ENCODE results near the gene THUMPD3.

THUMPD3 gene

GRCh38 chr3:9398700-9399336 lies 36.0 kb downstream of the THUMPD3 start:
- Histone ChIP-seq H4K12ac (ENCODE audit: low read depth, low read length) (no peak overlapping the region), H2AFZ (ENCODE audit: insufficient read depth, low read length, poor library complexity) (no peak overlapping the region), H2BK5ac (ENCODE audit: low read depth, low read length, poor library complexity) (peak overlapping the region; percentile 96), H3K27me3 (ENCODE audit: insufficient read depth, low read length) (no peaks in the 10 kb centered on the region), H4K8ac (ENCODE audit: low read depth, low read length) (peak overlapping the region; percentile 58), H3K4me2 (ENCODE audit: low read length) (peak overlapping the region; percentile 58), H3K27ac (ENCODE audit: low read depth, low read length) (peak overlapping the region; percentile 100), H4K91ac (ENCODE audit: low read depth, low read length) (peak overlapping the region; percentile 100), H3K79me1 (ENCODE audit: low read length) (peaks cover 24% of the 10 kb centered on the region), H3K4me3 (ENCODE audit: low read depth, low read length) (peak overlapping the region; percentile 95), H3K14ac (ENCODE audit: low read length) (peak overlapping the region; percentile 100), H3K9me3 (ENCODE audit: insufficient read depth, low read depth, low read length) (no peaks in the 10 kb centered on the region), H3K23ac (ENCODE audit: low read length) (peak overlapping the region; percentile 71), H3K9ac (ENCODE audit: low read length) (peak overlapping the region; percentile 99), H2BK12ac (ENCODE audit: low read length) (no peak overlapping the region), H3K4me1 (ENCODE audit: control insufficient read depth in 1 of 2, insufficient read depth in 2 of 2, low read length in 2 of 2) (peaks cover 0 to 3% of the 10 kb centered on the region in 2 experiments), H2AK5ac (ENCODE audit: low read length) (peak overlapping the region; percentile 100), H3K18ac (ENCODE audit: low read length) (no peak overlapping the region), H3K36me3 (ENCODE audit: control insufficient read depth in 1 of 2, insufficient read depth in 2 of 2, low read length in 2 of 2) (peaks cover 2% of the 10 kb centered on the region in 2 experiments), H3K79me2 (ENCODE audit: control insufficient read depth, insufficient read depth, low read length, poor library complexity) (peaks cover 30% of the 10 kb centered on the region), H3K4ac (ENCODE audit: low read depth, low read length) (peak overlapping the region; percentile 100), H2BK120ac (ENCODE audit: insufficient read depth, low read length, poor library complexity) (peak overlapping the region; percentile 99)
- DNase-seq, result peak; percentile 45 to 61
- WGBS (ENCODE audit: extremely low coverage, insufficient coverage, insufficient read length), result no CpG with 5 or more reads among the region's 7 CpGs

GRCh38 chr3:9399337-9399703 lies 36.5 kb downstream of the THUMPD3 start:
- no peak overlapping the region for H3K14ac ChIP-seq (ENCODE audit: low read length)

GRCh38 chr3:9399746-9400145 lies 36.9 kb downstream of the THUMPD3 start:
- DNase-seq, result peak; percentile 77 to 83
- no peak overlapping the region for H3K4ac ChIP-seq (ENCODE audit: low read depth, low read length)
- peak overlapping the region; percentile 58 for H3K4me2 ChIP-seq (ENCODE audit: low read length)
- no peak overlapping the region for H2AK5ac ChIP-seq (ENCODE audit: low read length)
- no peak overlapping the region for H3K23ac ChIP-seq (ENCODE audit: low read length)
- H3K27me3 ChIP-seq (ENCODE audit: insufficient read depth, low read length), result no peaks in the 10 kb centered on the region
- no peak overlapping the region for H4K91ac ChIP-seq (ENCODE audit: low read depth, low read length)
- H4K12ac ChIP-seq (ENCODE audit: low read depth, low read length), result no peak overlapping the region
- peaks cover 24% of the 10 kb centered on the region for H3K79me1 ChIP-seq (ENCODE audit: low read length)
- WGBS (ENCODE audit: extremely low coverage, insufficient coverage, insufficient read length), result no CpG with 5 or more reads among the region's 3 CpGs
- peaks cover 0 to 2% of the 10 kb centered on the region in 2 experiments for H3K36me3 ChIP-seq (ENCODE audit: control insufficient read depth in 1 of 2, insufficient read depth in 2 of 2, low read length in 2 of 2)
- no peak overlapping the region for H3K18ac ChIP-seq (ENCODE audit: low read length)
- peaks cover 31% of the 10 kb centered on the region for H3K79me2 ChIP-seq (ENCODE audit: control insufficient read depth, insufficient read depth, low read length, poor library complexity)
- no peaks in the 10 kb centered on the region for H3K9me3 ChIP-seq (ENCODE audit: insufficient read depth, low read depth, low read length)
- H3K27ac ChIP-seq (ENCODE audit: low read depth, low read length), result peak overlapping the region; percentile 22
- no peak overlapping the region for H3K14ac ChIP-seq (ENCODE audit: low read length)
- no peak overlapping the region for H2BK120ac ChIP-seq (ENCODE audit: insufficient read depth, low read length, poor library complexity)
- H2AFZ ChIP-seq (ENCODE audit: insufficient read depth, low read length, poor library complexity), result no peak overlapping the region
- no peak overlapping the region for H3K4me3 ChIP-seq (ENCODE audit: low read depth, low read length)
- no peak overlapping the region for H2BK5ac ChIP-seq (ENCODE audit: low read depth, low read length, poor library complexity)
- H2BK12ac ChIP-seq (ENCODE audit: low read length), result no peak overlapping the region
- no peak overlapping the region for H4K8ac ChIP-seq (ENCODE audit: low read depth, low read length)
- H3K4me1 ChIP-seq (ENCODE audit: control insufficient read depth in 1 of 2, insufficient read depth in 2 of 2, low read length in 2 of 2), result peaks cover 0 to 6% of the 10 kb centered on the region in 2 experiments
- H3K9ac ChIP-seq (ENCODE audit: low read length), result no peak overlapping the region

More at GRCh38 chr3:9399337-9399703, 36.5 kb downstream of the THUMPD3 start:
- H3K18ac ChIP-seq (ENCODE audit: low read length), result no peak overlapping the region
- no peak overlapping the region for H4K8ac ChIP-seq (ENCODE audit: low read depth, low read length)
- H2BK120ac ChIP-seq (ENCODE audit: insufficient read depth, low read length, poor library complexity), result no peak overlapping the region
- H3K4me3 ChIP-seq (ENCODE audit: low read depth, low read length), result no peak overlapping the region
- peak overlapping the region; percentile 22 for H3K27ac ChIP-seq (ENCODE audit: low read depth, low read length)
- H3K9ac ChIP-seq (ENCODE audit: low read length), result no peak overlapping the region
- no CpG with 5 or more reads among the region's 2 CpGs for WGBS (ENCODE audit: extremely low coverage, insufficient coverage, insufficient read length)
- peaks cover 24% of the 10 kb centered on the region for H3K79me1 ChIP-seq (ENCODE audit: low read length)
- no peak overlapping the region for H2AK5ac ChIP-seq (ENCODE audit: low read length)
- H3K4me2 ChIP-seq (ENCODE audit: low read length), result peak overlapping the region; percentile 58
- no peaks in the 10 kb centered on the region for H3K9me3 ChIP-seq (ENCODE audit: insufficient read depth, low read depth, low read length)
- H3K4me1 ChIP-seq (ENCODE audit: control insufficient read depth in 1 of 2, insufficient read depth in 2 of 2, low read length in 2 of 2), result peaks cover 0 to 3% of the 10 kb centered on the region in 2 experiments
- H3K4ac ChIP-seq (ENCODE audit: low read depth, low read length), result no peak overlapping the region
- H2AFZ ChIP-seq (ENCODE audit: insufficient read depth, low read length, poor library complexity), result no peak overlapping the region
- DNase-seq, result no peak
- H3K79me2 ChIP-seq (ENCODE audit: control insufficient read depth, insufficient read depth, low read length, poor library complexity), result peaks cover 30% of the 10 kb centered on the region
- no peak overlapping the region for H2BK12ac ChIP-seq (ENCODE audit: low read length)
- H4K91ac ChIP-seq (ENCODE audit: low read depth, low read length), result no peak overlapping the region
- no peaks in the 10 kb centered on the region for H3K27me3 ChIP-seq (ENCODE audit: insufficient read depth, low read length)
- H2BK5ac ChIP-seq (ENCODE audit: low read depth, low read length, poor library complexity), result no peak overlapping the region
- H4K12ac ChIP-seq (ENCODE audit: low read depth, low read length), result no peak overlapping the region
- peaks cover 2% of the 10 kb centered on the region in 2 experiments for H3K36me3 ChIP-seq (ENCODE audit: control insufficient read depth in 1 of 2, insufficient read depth in 2 of 2, low read length in 2 of 2)
- H3K23ac ChIP-seq (ENCODE audit: low read length), result no peak overlapping the region

- Histone ChIP-seq H3K4ac (ENCODE audit: low read depth, low read length) (peak overlapping the region; percentile 97), H3K9ac (ENCODE audit: low read length) (no peak overlapping the region), H4K91ac (ENCODE audit: low read depth, low read length) (no peak overlapping the region), H3K14ac (ENCODE audit: low read length) (no peak overlapping the region), H2BK120ac (ENCODE audit: insufficient read depth, low read length, poor library complexity) (no peak overlapping the region), H2BK12ac (ENCODE audit: low read length) (no peak overlapping the region), H3K4me3 (ENCODE audit: low read depth, low read length) (no peak overlapping the region), H3K79me1 (ENCODE audit: low read length) (peaks cover 24% of the 10 kb centered on the region), H3K23ac (ENCODE audit: low read length) (no peak overlapping the region), H2BK5ac (ENCODE audit: low read depth, low read length, poor library complexity) (no peak overlapping the region), H4K8ac (ENCODE audit: low read depth, low read length) (no peak overlapping the region), H3K27me3 (ENCODE audit: insufficient read depth, low read length) (no peaks in the 10 kb centered on the region), H4K12ac (ENCODE audit: low read depth, low read length) (no peak overlapping the region), H2AFZ (ENCODE audit: insufficient read depth, low read length, poor library complexity) (no peak overlapping the region), H3K9me3 (ENCODE audit: insufficient read depth, low read depth, low read length) (no peaks in the 10 kb centered on the region), H3K79me2 (ENCODE audit: control insufficient read depth, insufficient read depth, low read length, poor library complexity) (peaks cover 24% of the 10 kb centered on the region), H3K36me3 (ENCODE audit: control insufficient read depth in 1 of 2, insufficient read depth in 2 of 2, low read length in 2 of 2) (no peaks in the 10 kb centered on the region), H3K4me2 (ENCODE audit: low read length) (peak overlapping the region; percentile 13), H3K18ac (ENCODE audit: low read length) (no peak overlapping the region), H3K4me1 (ENCODE audit: control insufficient read depth in 1 of 2, insufficient read depth in 2 of 2, low read length in 2 of 2) (peaks cover 0 to 6% of the 10 kb centered on the region in 2 experiments), H3K27ac (ENCODE audit: low read depth, low read length) (no peak overlapping the region), H2AK5ac (ENCODE audit: low read length) (no peak overlapping the region)
- no peak for DNase-seq
- no CpG with 5 or more reads among the region's 3 CpGs for WGBS (ENCODE audit: extremely low coverage, insufficient coverage, insufficient read length)
Observed at GRCh38 chr3:9400616-9401015, 37.8 kb downstream of the THUMPD3 start.
